Effector memory CD8-positive, alpha-beta T cell (primary cell): Measurements from ENCODE around the gene AIM2.
"Not testable (repeated sequence)": the region's sequence is repeated elsewhere in the genome, so short reads cannot be mapped to it uniquely, and the experiment has no call there.

Experiments used
- ATAC-seq: fragments of 150-1000 bp; cut with Tn5 transposase; replicated peaks from 2 replicates; pipeline ENCODE4 v1.10.0; 2021; ENCODE audit warnings: mild to moderate bottlenecking, moderate library complexity
- DNase-seq, 3 experiments: peaks; one replicate each; pipeline ENCODE4 v3.0.0; 2021
- H3K27ac Mint-ChIP-seq, 2 donors: one replicate each; pipeline ENCODE4 v1.8.0; 2022; ENCODE audit warnings: mild to moderate bottlenecking in 2 of 2, mixed read lengths in 2 of 2, moderate library complexity in 2 of 2
- H3K27me3 Mint-ChIP-seq, 2 donors: one replicate each; pipeline ENCODE4 v1.8.0; 2022; ENCODE audit warnings: mixed read lengths in 2 of 2
- H3K36me3 Mint-ChIP-seq: one replicate; pipeline ENCODE4 v1.8.0; 2022; ENCODE audit warnings: mild to moderate bottlenecking, moderate library complexity, mixed read lengths; ENCODE audit not compliant: insufficient read depth
- H3K4me1 Mint-ChIP-seq, 2 donors: one replicate each; pipeline ENCODE4 v1.8.0; 2022; ENCODE audit warnings: low read depth in 2 of 2, mixed read lengths in 2 of 2
- H3K4me3 Mint-ChIP-seq, 2 donors: one replicate each; pipeline ENCODE4 v1.8.0; 2022; ENCODE audit warnings: mild to moderate bottlenecking in 2 of 2, mixed read lengths in 2 of 2, moderate library complexity in 2 of 2
- H3K9me3 Mint-ChIP-seq, 2 donors: one replicate each; pipeline ENCODE4 v1.8.0; 2022; ENCODE audit warnings: mixed read lengths in 2 of 2
- total RNA-seq, 9 experiments: gene quantifications; one replicate each; lab custom pipeline; 2026; lab: John Stamatoyannopoulos, UW

The AIM2 gene, protein sequence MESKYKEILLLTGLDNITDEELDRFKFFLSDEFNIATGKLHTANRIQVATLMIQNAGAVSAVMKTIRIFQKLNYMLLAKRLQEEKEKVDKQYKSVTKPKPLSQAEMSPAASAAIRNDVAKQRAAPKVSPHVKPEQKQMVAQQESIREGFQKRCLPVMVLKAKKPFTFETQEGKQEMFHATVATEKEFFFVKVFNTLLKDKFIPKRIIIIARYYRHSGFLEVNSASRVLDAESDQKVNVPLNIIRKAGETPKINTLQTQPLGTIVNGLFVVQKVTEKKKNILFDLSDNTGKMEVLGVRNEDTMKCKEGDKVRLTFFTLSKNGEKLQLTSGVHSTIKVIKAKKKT
- 8.1 to 102 (median 39.6) reads per million in 9 experiments for total RNA-seq

GRCh38 chr1:159076438-159077119 is at the start of gene AIM2:
TSS of gene AIM2 (minus strand) at chr1:159076766. CDS start at chr1:159073499, 3,267 bp downstream.
- H3K4me3 Mint-ChIP-seq = peak within 1 kb of the TSS; percentile 74 to 81
- H3K27ac Mint-ChIP-seq = peak within 1 kb of the TSS; percentile 94 to 95
- peaks cover 21% of the 10 kb centered on the region for H3K36me3 Mint-ChIP-seq
- H3K4me1 Mint-ChIP-seq = peaks cover 27 to 29% of the 10 kb centered on the region in 2 donors
- no peaks in the 10 kb centered on the region for H3K27me3 Mint-ChIP-seq
- ATAC-seq (peak; percentile 81), DNase-seq (peak; percentile 66 to 74 (median 69))
- no peaks in the 10 kb centered on the region for H3K9me3 Mint-ChIP-seq

DNA sequence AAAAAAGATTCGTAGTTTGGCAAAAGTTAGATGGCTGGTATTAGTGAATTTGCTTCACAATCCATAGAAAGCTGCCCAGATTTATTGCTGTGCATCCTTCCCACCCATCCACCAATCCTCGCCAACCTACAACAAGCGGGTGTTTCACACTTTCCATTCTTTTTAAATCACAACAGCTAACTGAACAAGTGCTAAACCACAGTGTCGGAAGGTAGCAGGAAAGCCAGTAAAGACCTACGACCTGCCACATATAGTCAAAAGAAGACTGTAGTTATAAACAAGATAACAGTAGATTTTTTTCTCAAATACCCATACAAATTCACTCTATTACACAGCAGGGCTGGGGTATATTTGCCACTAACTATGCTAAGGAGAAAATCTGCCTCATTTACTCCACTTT is 47.0 kb upstream of the AIM2 start:
- Mint-ChIP-seq H3K27ac (no peak overlapping the region), H3K4me1 (peaks cover 0 to 7% of the 10 kb centered on the region in 2 donors), H3K4me3 (no peak overlapping the region), H3K9me3 (no peaks in the 10 kb centered on the region), H3K27me3 (peaks cover 42 to 57% of the 10 kb centered on the region in 2 donors), H3K36me3 (no peaks in the 10 kb centered on the region)
- ATAC-seq = no peak
- no peak for DNase-seq

- peaks cover 0 to 7% of the 10 kb centered on the region in 2 donors for H3K4me1 Mint-ChIP-seq
- no peaks in the 10 kb centered on the region for H3K36me3 Mint-ChIP-seq
- H3K27ac Mint-ChIP-seq = no peak overlapping the region
- ATAC-seq (no peak), DNase-seq (no peak)
- H3K27me3 Mint-ChIP-seq = peaks cover 43 to 60% of the 10 kb centered on the region in 2 donors
- H3K4me3 Mint-ChIP-seq = no peak overlapping the region
- H3K9me3 Mint-ChIP-seq = no peaks in the 10 kb centered on the region
These were observed 45.5 kb upstream of the AIM2 start for GRCh38 chr1:159122005-159122621.

- H3K9me3 Mint-ChIP-seq = no peaks in the 10 kb centered on the region
- no peak overlapping the region for H3K27ac Mint-ChIP-seq
- peaks cover 43 to 64% of the 10 kb centered on the region in 2 donors for H3K27me3 Mint-ChIP-seq
- DNase-seq = no peak
- H3K4me1 Mint-ChIP-seq = peaks cover 0 to 7% of the 10 kb centered on the region in 2 donors
- no peaks in the 10 kb centered on the region for H3K36me3 Mint-ChIP-seq
- no peak overlapping the region for H3K4me3 Mint-ChIP-seq
- no peak for ATAC-seq
These were observed 45.0 kb upstream of the AIM2 start for GRCh38 chr1:159121526-159121925.

- H3K27ac Mint-ChIP-seq = no peak overlapping the region
- H3K9me3 Mint-ChIP-seq = no peaks in the 10 kb centered on the region
- peaks cover 43 to 61% of the 10 kb centered on the region in 2 donors for H3K27me3 Mint-ChIP-seq
- H3K4me3 Mint-ChIP-seq = no peak overlapping the region
- H3K4me1 Mint-ChIP-seq = peaks cover 0 to 7% of the 10 kb centered on the region in 2 donors
- H3K36me3 Mint-ChIP-seq = no peaks in the 10 kb centered on the region
- ATAC-seq (no peak), DNase-seq (no peak)
These were observed 43.8 kb upstream of the AIM2 start for GRCh38 chr1:159120317-159120716.

DNA sequence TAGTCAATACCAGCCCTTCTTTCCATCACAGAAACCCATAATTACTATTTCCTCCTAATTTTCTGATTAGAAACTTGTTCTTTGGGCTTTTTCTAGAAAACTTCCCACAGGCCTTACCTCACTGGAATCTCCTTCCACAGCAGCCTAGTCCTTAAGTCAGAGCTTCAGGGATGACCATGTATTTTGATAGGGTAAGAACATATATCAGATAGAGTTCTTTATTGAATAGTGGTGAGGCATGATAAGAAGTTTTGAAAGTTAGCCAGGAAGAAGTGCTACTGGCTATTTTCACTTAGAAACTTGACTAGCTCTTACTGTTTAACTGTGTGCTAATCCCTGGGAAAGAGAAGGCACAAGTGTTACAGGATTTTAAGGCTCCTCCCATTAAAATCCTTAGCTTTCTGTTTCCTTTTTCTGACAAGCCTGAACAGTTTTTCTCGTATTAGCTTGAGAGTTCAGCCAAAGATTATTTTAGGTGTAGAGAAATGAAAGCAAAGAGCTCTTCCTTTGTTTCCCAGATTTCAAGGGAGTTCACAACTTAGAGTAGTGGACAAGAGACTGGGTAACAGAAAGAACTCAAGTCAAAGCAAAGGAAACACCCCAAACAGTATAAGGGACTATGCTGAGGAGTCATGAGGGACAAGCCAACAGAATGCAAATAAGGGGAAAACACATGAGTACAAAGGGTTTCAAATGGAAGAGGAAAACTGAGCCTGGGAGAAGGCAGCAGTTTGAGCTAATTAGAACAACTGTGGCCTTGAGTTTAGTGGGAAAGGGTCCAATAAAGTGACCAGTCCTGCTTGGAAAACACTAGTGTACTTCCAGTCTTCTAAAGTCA is 37.2 kb upstream of the AIM2 start:
- H3K9me3 Mint-ChIP-seq = no peaks in the 10 kb centered on the region
- no peak overlapping the region for H3K4me3 Mint-ChIP-seq
- H3K27ac Mint-ChIP-seq = no peak overlapping the region
- H3K27me3 Mint-ChIP-seq = peaks cover 32 to 47% of the 10 kb centered on the region in 2 donors
- no peaks in the 10 kb centered on the region for H3K36me3 Mint-ChIP-seq
- ATAC-seq (no peak), DNase-seq (no peak)
- H3K4me1 Mint-ChIP-seq = no peaks in the 10 kb centered on the region

DNA sequence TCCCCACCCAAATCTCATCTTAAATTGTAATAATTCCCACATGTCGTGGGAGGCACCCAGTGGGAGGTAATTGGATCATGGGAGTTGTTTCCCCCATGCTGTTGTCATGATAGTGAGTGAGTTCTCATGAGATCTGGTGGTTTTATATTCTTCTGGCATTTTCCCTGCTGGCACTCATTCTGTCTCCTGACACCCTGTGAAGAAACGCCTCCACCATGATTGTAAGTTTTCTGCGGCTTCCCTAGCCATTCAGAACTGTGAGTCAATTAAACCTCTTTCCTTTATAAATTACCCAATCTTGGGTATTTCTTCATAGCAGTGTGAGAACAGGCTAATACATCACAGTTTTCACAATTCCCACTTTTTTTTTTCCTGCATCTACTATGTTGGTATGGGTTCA is 26.5 kb upstream of the AIM2 start:
- H3K27me3 Mint-ChIP-seq = peaks cover 64 to 78% of the 10 kb centered on the region in 2 donors
- not testable (repeated sequence) for H3K4me1 Mint-ChIP-seq, H3K27ac Mint-ChIP-seq, ATAC-seq, H3K36me3 Mint-ChIP-seq, DNase-seq, H3K9me3 Mint-ChIP-seq, H3K4me3 Mint-ChIP-seq

DNA sequence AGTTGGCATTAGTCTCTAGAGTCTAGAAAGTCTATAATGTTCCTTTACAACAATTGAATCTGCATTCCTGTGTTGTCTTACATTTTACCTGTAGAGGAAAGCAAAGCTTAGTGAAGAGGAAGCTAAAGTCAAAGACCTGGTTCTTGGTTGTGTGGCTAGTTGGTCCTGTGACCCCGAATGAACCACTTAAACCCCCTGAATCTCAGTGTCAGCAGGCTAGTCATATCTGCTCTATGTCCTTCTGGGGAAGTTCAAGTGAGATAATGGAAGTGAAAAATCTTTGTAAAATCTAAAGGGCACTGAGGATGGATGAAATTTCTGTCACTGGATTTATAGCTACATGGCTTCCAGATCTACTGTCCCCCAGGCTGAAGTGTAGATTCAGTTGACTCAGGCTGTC is 24.0 kb upstream of the AIM2 start:
- no peak overlapping the region for H3K27ac Mint-ChIP-seq
- DNase-seq (no peak), ATAC-seq (no peak)
- no peaks in the 10 kb centered on the region for H3K36me3 Mint-ChIP-seq
- H3K4me3 Mint-ChIP-seq = no peak overlapping the region
- H3K27me3 Mint-ChIP-seq = peaks cover 59 to 71% of the 10 kb centered on the region in 2 donors
- no peaks in the 10 kb centered on the region for H3K4me1 Mint-ChIP-seq
- no peaks in the 10 kb centered on the region for H3K9me3 Mint-ChIP-seq

DNA sequence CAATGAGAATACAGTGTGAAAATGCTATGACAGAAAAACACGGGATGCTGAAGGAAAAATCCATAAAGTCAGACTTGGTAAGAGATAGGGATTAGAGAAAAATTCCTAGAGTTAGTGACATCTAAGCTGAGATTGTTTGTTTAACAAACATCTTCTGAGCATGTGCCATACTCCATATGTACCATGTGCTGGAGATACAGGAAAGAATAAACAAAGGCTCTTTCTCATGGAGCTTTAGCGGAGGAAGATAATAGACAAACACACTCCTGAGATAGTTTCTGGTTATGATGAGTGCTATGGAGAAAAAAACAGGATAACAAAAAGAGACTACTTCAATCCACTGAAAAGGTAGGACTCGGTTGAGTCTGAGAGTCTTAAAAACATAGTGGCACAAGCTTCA is 22.0 kb upstream of the AIM2 start:
- no peak overlapping the region for H3K4me3 Mint-ChIP-seq
- ATAC-seq (no peak), DNase-seq (no peak)
- H3K27ac Mint-ChIP-seq = no peak overlapping the region
- H3K4me1 Mint-ChIP-seq = no peaks in the 10 kb centered on the region
- H3K36me3 Mint-ChIP-seq = no peaks in the 10 kb centered on the region
- H3K27me3 Mint-ChIP-seq = peaks cover 55 to 65% of the 10 kb centered on the region in 2 donors
- no peaks in the 10 kb centered on the region for H3K9me3 Mint-ChIP-seq

GRCh38 chr1:159092036-159092760 is 15.6 kb upstream of the AIM2 start:
- Mint-ChIP-seq H3K27me3 (peaks cover 9 to 12% of the 10 kb centered on the region in 2 donors), H3K4me1 (peaks cover 6 to 14% of the 10 kb centered on the region in 2 donors), H3K4me3 (no peak overlapping the region), H3K27ac (peak overlapping the region; percentile 86 to 92), H3K9me3 (no peaks in the 10 kb centered on the region), H3K36me3 (no peaks in the 10 kb centered on the region)
- DNase-seq (no peak), ATAC-seq (peak; percentile 66)

DNA sequence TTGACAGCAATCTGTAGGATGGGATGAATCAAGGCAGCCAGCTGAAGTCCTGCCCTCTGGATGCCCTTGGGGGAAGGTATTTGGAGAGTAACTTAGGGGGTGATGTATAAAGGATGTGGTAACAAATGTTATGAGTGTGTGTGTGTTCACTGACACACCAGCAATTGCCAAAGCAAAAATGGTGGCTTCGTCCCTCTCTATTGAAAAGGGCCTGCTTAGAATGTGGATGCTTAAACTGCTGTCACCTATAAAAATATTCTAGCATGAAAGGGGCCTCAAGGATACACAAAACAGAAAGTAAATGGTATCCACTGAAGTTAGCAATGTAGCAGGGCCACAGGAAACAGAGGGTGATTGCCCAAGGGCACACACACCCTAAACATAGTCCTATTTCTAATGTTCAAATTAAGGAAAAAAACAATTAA is 15.1 kb upstream of the AIM2 start:
- Mint-ChIP-seq H3K4me1 (peaks cover 6 to 14% of the 10 kb centered on the region in 2 donors), H3K36me3 (no peaks in the 10 kb centered on the region), H3K9me3 (no peaks in the 10 kb centered on the region), H3K27ac (peak overlapping the region; percentile 86 to 92), H3K4me3 (peak overlapping the region; percentile 30 to 43), H3K27me3 (peaks cover 3 to 9% of the 10 kb centered on the region in 2 donors)
- DNase-seq (no peak), ATAC-seq (peak; percentile 77)

DNA sequence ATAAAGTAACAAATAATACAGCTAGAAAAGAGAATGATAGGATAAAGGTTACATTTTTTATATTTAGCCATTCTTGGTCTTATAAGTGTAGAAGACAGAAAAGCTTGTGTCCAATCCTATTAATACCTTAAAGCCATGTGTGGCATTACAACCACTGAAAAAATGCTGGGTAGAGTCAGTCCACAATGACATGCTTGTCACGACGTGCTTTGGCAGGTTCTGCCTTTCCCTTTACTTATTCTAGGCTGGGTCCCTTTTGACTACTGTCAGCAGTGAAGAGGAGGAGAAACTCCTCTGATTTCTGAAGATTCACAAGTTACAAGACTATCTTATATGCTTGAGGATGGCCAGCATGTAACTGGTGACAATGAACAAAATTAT is 14.6 kb upstream of the AIM2 start:
- no peak for DNase-seq
- Mint-ChIP-seq H3K9me3 (no peaks in the 10 kb centered on the region), H3K36me3 (no peaks in the 10 kb centered on the region), H3K27me3 (peaks cover 0 to 8% of the 10 kb centered on the region in 2 donors), H3K4me1 (peaks cover 6 to 14% of the 10 kb centered on the region in 2 donors), H3K27ac (peak overlapping the region; percentile 86 to 92), H3K4me3 (peak overlapping the region; percentile 30 to 43)
- ATAC-seq = no peak
